Dermis microvascular lymphatic vessel endothelial cell (primary cell): ENCODE measurements around the gene C2orf92. TPM values are rescaled to one million over a fixed set of nuclear protein-coding genes. Genes with fewer than 3 reads are reported as not detected.
A peak's percentile ranks its signal among the peaks of the same experiment; 100 is the strongest.

Experiments
- DNase-seq, 2 donors: peaks; one replicate each; pipeline versions ENCODE4 v3.0.0 to v3.0.0-alpha.2; 2010; ENCODE audit warnings: low read depth in 2 of 2
- total RNA-seq: library from RNA; depleted of rRNA; stranded (reverse); fragments of >200 nt; gene quantifications from 2 replicates; pipeline ENCODE4 v1.2.1, GENCODE V29; 2014

Gene C2orf92
- total RNA-seq, 1 donor from 2014 or later: 1.5 TPM

DNA sequence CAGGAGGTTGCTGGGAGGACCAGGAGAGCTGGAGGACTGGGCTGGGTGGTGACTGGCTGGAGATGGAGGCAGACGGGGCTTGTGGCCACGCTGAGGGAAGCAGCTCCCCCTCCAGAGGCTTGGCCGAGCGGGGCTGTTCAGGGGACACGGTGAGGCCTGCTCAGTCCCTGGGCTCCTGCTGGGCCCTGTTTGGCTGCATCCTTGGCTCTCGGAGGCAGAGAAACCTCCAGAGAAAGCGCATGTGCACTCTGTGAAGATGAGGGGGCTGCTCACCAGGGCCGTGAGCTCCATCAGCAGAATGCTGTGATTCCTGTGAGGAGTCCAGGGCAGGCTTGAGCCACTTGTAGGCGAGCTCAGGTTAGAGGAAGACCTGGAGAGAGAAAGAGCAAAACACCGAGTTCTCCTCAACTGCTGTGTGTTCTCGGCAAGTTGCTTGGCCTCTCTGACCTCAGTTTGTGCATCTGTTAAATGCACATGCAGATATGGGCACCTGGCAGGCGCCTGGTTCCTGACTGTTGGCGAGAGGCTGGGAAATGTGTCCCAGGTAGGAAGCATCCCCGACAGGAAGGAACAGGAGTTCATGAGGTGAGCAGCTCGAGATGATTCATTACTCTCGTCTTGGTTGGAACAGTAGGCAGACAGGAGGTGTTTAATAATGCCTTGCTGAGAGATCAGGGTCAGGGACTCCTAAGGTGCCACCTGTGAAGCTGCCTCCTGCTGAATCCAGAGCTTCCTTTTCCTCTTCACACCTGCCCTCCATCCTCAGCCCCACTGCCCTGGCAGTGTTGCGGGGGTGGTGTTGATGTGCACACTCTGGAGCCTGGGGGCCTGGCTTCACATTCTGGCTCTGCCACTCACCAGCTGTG lies 44.8 kb downstream of the C2orf92 start:
- no peak for DNase-seq

- no peak for DNase-seq
Measured at GRCh38 chr2:97714950-97715652, 45.6 kb downstream of the C2orf92 start.

DNA sequence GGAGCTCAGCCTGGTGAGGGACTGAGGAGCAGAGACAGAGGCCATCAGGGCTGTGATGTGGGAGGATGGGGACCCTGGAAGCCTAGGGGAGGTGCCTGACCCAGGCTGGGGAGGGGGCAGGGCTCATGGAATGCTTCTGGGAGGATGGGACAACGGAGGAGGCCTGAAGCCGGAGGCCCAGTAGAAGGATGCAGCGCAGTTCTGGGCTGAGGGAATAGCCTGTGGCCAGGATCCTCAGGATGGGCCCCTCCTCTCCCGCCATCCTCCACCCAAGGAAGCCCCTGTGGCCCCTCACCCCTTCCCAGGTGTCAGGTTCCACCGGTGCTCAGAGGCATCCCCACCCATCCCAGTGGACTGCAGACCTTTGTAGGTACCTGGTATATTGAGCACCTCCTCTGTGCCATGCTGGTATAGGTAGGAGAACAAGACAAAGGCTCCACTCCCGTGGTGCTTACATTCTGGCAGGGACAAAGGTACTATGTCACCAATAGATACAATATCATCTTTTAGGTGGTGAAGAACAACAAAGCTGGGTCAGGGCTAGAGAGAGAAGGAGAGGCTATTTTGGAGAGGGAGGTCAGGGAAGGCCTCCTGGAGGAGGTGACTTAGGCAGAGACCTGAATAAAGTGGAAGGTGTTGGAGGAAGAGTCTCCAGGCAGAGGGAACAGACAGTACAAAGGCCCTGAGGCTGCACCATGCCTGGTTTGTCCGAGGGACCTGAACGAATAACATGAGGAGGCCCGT lies 46.6 kb downstream of the C2orf92 start:
- no peak for DNase-seq

DNA sequence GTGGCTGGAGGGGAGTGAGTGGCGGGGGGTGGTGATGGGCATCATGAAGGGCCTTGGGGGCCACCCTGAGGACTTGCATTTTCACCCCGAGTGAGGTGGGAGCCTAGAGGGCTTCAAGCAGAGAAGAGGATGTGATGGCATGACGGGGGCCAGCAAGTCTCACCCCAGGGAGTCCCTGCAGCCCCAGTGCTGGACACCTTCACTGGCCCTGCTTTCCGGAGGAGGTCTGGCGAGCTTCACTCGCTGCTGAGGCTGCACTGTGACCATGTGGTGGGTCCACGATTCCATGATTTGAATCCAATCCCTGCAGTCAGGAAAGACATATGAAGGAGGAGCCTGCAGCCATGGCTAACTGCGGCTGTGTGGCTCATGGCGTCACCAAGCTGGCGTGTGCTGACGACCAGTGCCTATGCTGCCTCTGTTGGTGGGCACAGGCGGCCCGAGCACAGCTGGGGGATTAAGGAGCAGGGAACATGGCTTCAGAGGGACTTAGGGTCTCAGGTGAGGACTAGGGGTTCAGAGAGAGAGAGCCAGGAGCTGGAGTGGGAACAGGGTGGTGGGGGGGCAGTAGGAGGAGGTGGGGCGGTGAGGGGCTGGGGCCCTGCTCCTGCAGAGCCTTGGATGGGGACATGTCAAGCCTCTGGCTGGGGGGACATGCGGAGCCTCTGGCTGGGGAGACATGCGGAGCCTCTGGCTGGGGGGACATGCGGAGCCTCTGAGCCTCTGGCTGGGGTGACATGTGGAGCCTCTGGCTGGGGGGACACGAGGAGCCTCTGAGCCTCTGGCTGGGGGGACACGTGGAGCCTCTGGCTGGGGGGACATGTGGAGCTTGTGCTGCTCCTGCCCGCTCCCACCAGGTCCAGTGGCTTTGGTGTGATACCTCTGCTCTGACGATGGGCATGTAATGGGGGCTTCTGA lies 47.4 kb downstream of the C2orf92 start:
- no peak for DNase-seq

- no peak for DNase-seq
Measured at GRCh38 chr2:97717613-97717995, 48.1 kb downstream of the C2orf92 start.

DNA sequence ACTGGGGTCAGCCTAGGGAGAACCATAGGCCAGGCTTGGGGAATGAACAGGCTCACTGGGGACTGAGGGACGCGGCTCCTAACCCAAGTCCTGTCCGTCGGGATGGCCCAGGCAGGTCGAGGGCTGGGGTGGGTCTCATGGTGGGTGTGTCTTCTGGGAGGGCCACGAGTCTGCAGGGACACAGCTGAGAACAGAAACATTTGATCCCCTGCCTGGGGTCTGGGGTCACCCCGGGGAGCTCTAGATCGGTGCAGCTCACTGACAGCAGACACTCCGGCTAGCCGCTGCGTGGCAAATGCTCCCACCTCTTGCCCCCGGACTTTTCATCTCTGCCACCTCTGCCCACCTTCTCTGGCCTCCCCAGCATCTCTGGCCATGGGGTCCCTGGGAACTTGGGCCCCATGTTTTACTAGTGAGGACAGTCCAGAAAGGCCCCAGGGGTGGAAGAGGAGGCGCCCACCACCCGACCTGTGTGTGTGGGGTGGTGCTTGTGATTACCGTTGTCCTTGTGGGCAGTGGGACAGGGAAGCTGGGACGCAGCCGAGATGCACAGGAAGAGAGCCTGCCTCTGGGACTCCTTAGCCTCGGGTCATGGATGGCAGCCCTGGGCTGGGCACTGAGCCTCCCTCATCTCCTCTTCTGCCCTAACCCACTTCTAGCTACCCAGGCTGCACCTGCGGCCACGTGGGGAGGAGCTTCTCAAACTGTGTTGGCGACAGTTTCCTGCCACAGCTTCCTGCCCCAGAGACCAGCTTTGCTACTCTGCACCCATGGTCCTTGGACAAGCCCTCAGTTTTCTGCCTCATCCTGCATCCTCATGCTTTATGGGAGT lies 48.8 kb downstream of the C2orf92 start:
- no peak for DNase-seq

DNA sequence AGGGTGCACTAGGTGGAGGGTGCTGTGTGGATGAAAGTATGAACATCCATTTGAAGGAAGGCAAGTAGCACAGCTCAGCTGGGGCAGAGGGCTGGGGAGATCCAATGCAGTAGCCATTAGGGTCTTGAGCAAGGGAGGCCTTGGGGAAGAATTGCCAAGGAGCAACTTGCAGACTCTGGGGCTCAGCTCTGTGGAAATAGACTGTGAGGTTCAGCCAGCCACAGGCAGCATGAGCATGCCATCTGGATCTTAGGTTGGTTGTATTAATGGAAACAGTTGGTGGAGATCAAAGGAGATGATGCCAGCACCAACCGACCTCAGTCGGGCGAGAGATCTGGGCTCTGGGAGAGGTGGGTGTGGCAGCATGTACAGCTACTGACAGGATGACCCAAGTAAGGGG lies 49.4 kb downstream of the C2orf92 start:
- DNase-seq: no peak

GRCh38 chr2:97719362-97720155 lies 50.0 kb downstream of the C2orf92 start:
- DNase-seq: no peak

GRCh38 chr2:97720746-97721145 lies 51.2 kb downstream of the C2orf92 start:
- DNase-seq: no peak

GRCh38 chr2:97722227-97722626 lies 52.7 kb downstream of the C2orf92 start:
- no peak for DNase-seq

GRCh38 chr2:97723156-97724072 lies 53.9 kb downstream of the C2orf92 start:
- no peak for DNase-seq

GRCh38 chr2:97724073-97724410 lies 54.5 kb downstream of the C2orf92 start:
- no peak for DNase-seq

GRCh38 chr2:97724501-97724900 lies 55.0 kb downstream of the C2orf92 start:
- no peak for DNase-seq

DNA sequence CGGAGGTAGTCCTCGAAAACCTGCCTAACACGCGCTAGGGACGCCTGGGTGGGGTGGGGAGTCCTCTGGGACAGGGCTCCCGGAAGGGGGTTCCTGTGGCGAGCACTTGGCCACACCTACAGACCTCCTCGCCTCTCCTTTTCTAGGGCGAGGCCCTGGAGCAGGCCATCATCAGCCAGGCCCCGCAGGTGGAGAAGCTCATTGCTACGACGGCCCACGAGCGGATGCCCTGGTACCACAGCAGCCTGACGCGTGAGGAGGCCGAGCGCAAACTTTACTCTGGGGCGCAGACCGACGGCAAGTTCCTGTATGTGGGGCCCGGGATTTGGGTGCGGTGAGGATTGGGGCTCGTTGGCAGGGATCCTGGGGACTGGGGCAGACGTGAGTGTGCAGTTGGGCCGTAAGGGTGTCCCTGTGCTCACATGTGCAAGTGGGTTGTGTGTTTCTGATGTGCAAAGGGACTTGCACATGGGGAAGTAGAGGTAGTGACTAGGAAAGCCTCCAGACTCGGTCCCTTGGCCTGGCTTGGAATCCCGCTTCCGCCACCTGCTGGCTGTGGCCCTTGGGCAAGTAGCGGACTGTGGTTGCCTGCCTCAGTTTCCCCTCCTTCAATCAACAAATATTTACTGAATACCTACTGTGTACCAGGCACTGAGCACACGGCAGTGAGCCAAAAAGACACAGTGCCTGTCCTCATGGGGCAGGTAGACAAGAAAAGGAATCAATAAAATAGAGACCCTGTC lies 55.6 kb downstream of the C2orf92 start:
- DNase-seq: no peak

DNA sequence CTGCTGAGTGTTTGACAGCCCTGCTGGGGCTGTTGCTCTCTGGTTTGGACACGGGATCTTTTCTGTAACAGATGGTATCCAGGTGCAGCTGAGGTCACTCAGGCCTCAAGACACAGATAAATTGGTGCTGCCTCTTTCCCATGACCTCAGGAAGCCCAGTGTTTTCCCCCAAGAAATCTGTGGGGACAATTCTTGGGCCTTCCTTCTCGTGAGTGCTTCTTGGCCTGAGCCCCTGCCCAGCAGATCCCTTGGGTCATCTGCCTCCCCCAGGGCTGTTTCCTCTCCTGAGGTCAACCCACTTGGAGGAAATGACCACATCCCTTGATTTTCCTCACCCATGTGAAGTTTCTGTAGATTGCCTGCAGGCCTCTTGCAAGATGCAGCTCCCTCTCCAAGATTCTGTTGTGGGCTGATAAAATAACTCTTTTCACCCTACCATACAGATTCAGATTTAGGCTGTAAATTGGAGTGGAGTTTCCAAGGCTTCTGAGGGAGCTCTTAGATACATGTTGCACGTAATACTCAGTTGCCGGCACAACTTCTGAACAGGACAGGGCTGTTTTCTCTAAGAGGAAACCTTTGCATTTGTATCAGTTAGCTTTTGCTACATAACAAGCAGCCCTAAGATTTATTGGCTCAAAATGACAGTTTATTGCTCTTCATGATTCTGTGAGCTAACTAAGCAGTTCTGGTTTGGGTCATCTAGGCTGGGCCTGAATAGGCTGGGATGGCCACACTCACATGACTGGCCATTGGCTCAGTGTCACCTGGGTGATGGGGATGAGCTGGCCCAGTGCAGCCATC lies 57.0 kb downstream of the C2orf92 start:
- peak in 1 of 2 donors; percentile 14 for DNase-seq

- DNase-seq: no peak
Measured at GRCh38 chr2:97727296-97727695, 57.8 kb downstream of the C2orf92 start.
